PC-3 (cell line): Measurements from ENCODE around the gene C5AR2. TPM values are rescaled to one million over a fixed set of nuclear protein-coding genes. Genes with fewer than 3 reads are reported as not detected.

Source experiments
- ATAC-seq: fragments of 200-7000 bp; cut with Tn5 transposase; 2 replicates; pipeline ENCODE4 v1.9.1; 2020; ENCODE audit warnings: mild to moderate bottlenecking, moderate library complexity
- BruUV-seq: library from RNA; stranded (reverse); fragments of 400-500 nt; replicated peaks from 2 replicates; lab custom pipeline; 2021; lab: Mats Ljungman, UMichigan
- CTCF ChIA-PET: fragments of 300-600 bp; sonication (Branson Sonifier 250); formaldehyde crosslinking; loops from one replicate; lab custom pipeline; 2022; ENCODE audit warnings: antibody characterized with exemption; lab: Charles Lee
- POLR2A ChIA-PET: fragments of 300-600 bp; sonication (Branson Sonifier 250); formaldehyde crosslinking; loops from one replicate; lab custom pipeline; 2022; ENCODE audit warnings: antibody characterized with exemption; ENCODE audit not compliant: unreplicated experiment; lab: Charles Lee
- DNase-seq: peaks from one replicate; pipeline ENCODE4 v3.0.0-alpha.2; 2015
- H2AFZ ChIP-seq: fragments of 300-600 bp; sonication (generic); 2 replicates; pipeline ENCODE4 v1.6.0; 2016; ENCODE audit warnings: antibody characterized with exemption, low read length
- H3F3A ChIP-seq: fragments of 300-600 bp; sonication (generic); one replicate; pipeline ENCODE4 v1.6.0; 2017; ENCODE audit warnings: antibody characterized with exemption, low read length, control low read depth, mild to moderate bottlenecking; ENCODE audit not compliant: unreplicated experiment
- H3K27ac ChIP-seq: fragments of 300-600 bp; sonication (generic); 2 replicates; pipeline ENCODE4 v1.5.1; 2016; ENCODE audit warnings: mild to moderate bottlenecking, low read length
- H3K27me3 ChIP-seq: fragments of 300-600 bp; sonication (generic); 2 replicates; pipeline ENCODE4 v1.6.1; 2016; ENCODE audit warnings: low read length, mixed read lengths
- H3K36me3 ChIP-seq: fragments of 300-600 bp; sonication (generic); 2 replicates; pipeline ENCODE4 v1.6.1; 2016; ENCODE audit warnings: low read depth, mixed run types, low read length, mixed read lengths
- H3K4me1 ChIP-seq: fragments of 300-600 bp; sonication (generic); 2 replicates; pipeline ENCODE4 v1.5.1; 2016; ENCODE audit warnings: low read length; ENCODE audit not compliant: insufficient read depth
- H3K4me2 ChIP-seq: fragments of 300-600 bp; sonication (generic); 2 replicates; pipeline ENCODE4 v1.6.0; 2016; ENCODE audit warnings: low read length
- H3K4me3 ChIP-seq: fragments of 300-600 bp; sonication (generic); 2 replicates; pipeline ENCODE4 v1.5.1; 2016; ENCODE audit warnings: mild to moderate bottlenecking, low read length, mixed read lengths
- H3K79me2 ChIP-seq: fragments of 300-600 bp; sonication (generic); 2 replicates; pipeline ENCODE4 v1.6.1; 2017; ENCODE audit warnings: low read length, mixed read lengths
- H3K9ac ChIP-seq: fragments of 300-600 bp; sonication (generic); 2 replicates; pipeline ENCODE4 v1.6.0; 2016; ENCODE audit warnings: mild to moderate bottlenecking, low read length
- H3K9me2 ChIP-seq: fragments of 300-600 bp; sonication (generic); replicated peaks from 2 replicates; pipeline ENCODE4 v1.6.1; 2016; ENCODE audit warnings: mixed run types, low read length, mixed read lengths
- H3K9me3 ChIP-seq: fragments of 300-600 bp; sonication (generic); 2 replicates; pipeline ENCODE4 v1.6.1; 2016; ENCODE audit warnings: low read length, mixed read lengths
- H4K20me1 ChIP-seq: fragments of 300-600 bp; sonication (generic); 2 replicates; pipeline ENCODE4 v1.6.1; 2016; ENCODE audit warnings: low read length, mixed read lengths
- CTCF ChIP-seq: fragments of 300-600 bp; sonication (generic); conservative IDR thresholded peaks from 2 replicates; pipeline ENCODE4 v1.5.1; 2017; ENCODE audit warnings: antibody characterized with exemption, low read depth, mild to moderate bottlenecking, low read length
- EZH2 ChIP-seq: fragments of 300-600 bp; sonication (generic); IDR thresholded peaks from one replicate; pipeline ENCODE4 v1.6.1; 2017; ENCODE audit warnings: antibody characterized with exemption, mild to moderate bottlenecking, low read length; ENCODE audit not compliant: unreplicated experiment
- EZH2phosphoT487 ChIP-seq: fragments of 300-600 bp; sonication (generic); IDR thresholded peaks from 2 replicates; pipeline ENCODE4 v1.6.1; 2018; ENCODE audit warnings: mild to moderate bottlenecking, antibody characterized with exemption, low read length, borderline replicate concordance
- intact Hi-C: fragments of 100-400 bp; cut with micrococcal nuclease; formaldehyde crosslinking; loops from 2 replicates; pipeline ENCODE4 v1.9.0; 2023
- total RNA-seq: library from RNA; depleted of rRNA; stranded (reverse); fragments of >200 nt; gene quantifications from 2 replicates; pipeline ENCODE4 v1.2.3, GENCODE V29; 2014

The C5AR2 gene
- total RNA-seq, 1 experiment from 2014 or later, result not detected

- H3K9me2 ChIP-seq, result no peaks in the 10 kb centered on the region
- CTCF ChIA-PET, result no interaction called here
- ATAC-seq, result no peak
- no peaks in the 10 kb centered on the region for H3K4me1 ChIP-seq
- intact Hi-C loops, result no loop called here
- POLR2A ChIA-PET, result no interaction called here
- no peak for DNase-seq
- no TSS peak for BruUV-seq
- H3K4me3 ChIP-seq, result no peak overlapping the region
- H3K79me2 ChIP-seq, result no peaks in the 10 kb centered on the region
- no peaks in the 10 kb centered on the region for H3K9me3 ChIP-seq
- H3K36me3 ChIP-seq, result no peaks in the 10 kb centered on the region
- H4K20me1 ChIP-seq, result no peaks in the 10 kb centered on the region
- H3K27ac ChIP-seq, result no peak overlapping the region
- H3K4me2 ChIP-seq, result no peak overlapping the region
- no peak overlapping the region for H2AFZ ChIP-seq
- H3K27me3 ChIP-seq, result no peaks in the 10 kb centered on the region
- H3K9ac ChIP-seq, result no peak overlapping the region
- TF ChIP-seq CTCF (no peak), EZH2 (no peak), EZH2phosphoT487 (no peak)
- H3F3A ChIP-seq, result no peaks in the 10 kb centered on the region
These were observed 7.4 kb downstream of the C5AR2 start for GRCh38 chr19:47339196-47339880.

DNA sequence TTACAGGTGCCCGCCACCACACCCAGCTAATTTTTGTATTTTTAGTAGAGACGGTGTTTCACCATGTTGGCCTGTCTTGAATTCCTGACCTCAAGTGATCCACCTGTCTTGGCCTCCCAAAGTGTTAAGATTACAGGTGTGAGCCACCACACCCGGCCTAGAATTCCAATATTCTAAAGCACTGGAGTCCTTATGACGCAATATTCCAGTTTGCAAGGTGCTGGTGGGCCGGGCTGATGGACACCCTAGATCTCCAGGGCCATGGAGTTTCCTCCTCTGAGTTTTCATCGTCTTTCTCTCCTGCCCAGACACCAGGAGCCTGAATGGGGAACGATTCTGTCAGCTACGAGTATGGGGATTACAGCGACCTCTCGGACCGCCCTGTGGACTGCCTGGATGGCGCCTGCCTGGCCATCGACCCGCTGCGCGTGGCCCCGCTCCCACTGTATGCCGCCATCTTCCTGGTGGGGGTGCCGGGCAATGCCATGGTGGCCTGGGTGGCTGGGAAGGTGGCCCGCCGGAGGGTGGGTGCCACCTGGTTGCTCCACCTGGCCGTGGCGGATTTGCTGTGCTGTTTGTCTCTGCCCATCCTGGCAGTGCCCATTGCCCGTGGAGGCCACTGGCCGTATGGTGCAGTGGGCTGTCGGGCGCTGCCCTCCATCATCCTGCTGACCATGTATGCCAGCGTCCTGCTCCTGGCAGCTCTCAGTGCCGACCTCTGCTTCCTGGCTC is 8.7 kb downstream of the C5AR2 start:
- Histone ChIP-seq H3F3A (no peaks in the 10 kb centered on the region), H2AFZ (no peak overlapping the region), H3K27me3 (no peaks in the 10 kb centered on the region), H3K4me1 (no peaks in the 10 kb centered on the region), H3K4me3 (no peak overlapping the region), H3K4me2 (no peak overlapping the region), H4K20me1 (no peaks in the 10 kb centered on the region), H3K79me2 (no peaks in the 10 kb centered on the region), H3K36me3 (no peaks in the 10 kb centered on the region), H3K27ac (no peak overlapping the region), H3K9me3 (no peaks in the 10 kb centered on the region), H3K9me2 (no peaks in the 10 kb centered on the region), H3K9ac (no peak overlapping the region)
- DNase-seq, result no peak
- ChIA-PET CTCF (no interaction called here), POLR2A (no interaction called here)
- BruUV-seq, result no TSS peak
- TF ChIP-seq CTCF (no peak), EZH2phosphoT487 (no peak), EZH2 (no peak)
- ATAC-seq, result no peak
- intact Hi-C loops, result no loop called here

DNA sequence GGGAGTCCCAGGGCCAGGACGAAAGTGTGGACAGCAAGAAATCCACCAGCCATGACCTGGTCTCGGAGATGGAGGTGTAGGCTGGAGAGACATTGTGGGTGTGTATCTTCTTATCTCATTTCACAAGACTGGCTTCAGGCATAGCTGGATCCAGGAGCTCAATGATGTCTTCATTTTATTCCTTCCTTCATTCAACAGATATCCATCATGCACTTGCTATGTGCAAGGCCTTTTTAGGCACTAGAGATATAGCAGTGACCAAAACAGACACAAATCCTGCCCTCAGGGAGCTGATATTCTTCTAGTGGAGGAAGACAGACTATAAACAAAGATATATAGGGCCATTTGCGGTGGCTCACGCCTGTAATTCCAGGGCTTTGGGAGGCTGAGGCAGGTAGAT is 9.8 kb downstream of the C5AR2 start:
- Histone ChIP-seq H3K79me2 (no peaks in the 10 kb centered on the region), H3K9me3 (no peaks in the 10 kb centered on the region), H4K20me1 (no peaks in the 10 kb centered on the region), H3K27ac (no peak overlapping the region), H3K36me3 (no peaks in the 10 kb centered on the region), H2AFZ (no peak overlapping the region), H3K9me2 (no peaks in the 10 kb centered on the region), H3K27me3 (no peaks in the 10 kb centered on the region), H3F3A (no peaks in the 10 kb centered on the region), H3K4me1 (no peaks in the 10 kb centered on the region), H3K4me2 (no peak overlapping the region), H3K4me3 (no peak overlapping the region), H3K9ac (no peak overlapping the region)
- BruUV-seq, result no TSS peak
- ChIA-PET CTCF (no interaction called here), POLR2A (no interaction called here)
- no peak for TF ChIP-seq EZH2
- no peak for TF ChIP-seq EZH2phosphoT487
- no peak for TF ChIP-seq CTCF
- intact Hi-C loops, result no loop called here
- ATAC-seq, result no peak
- DNase-seq, result no peak
